Activated naive CD4-positive, alpha-beta T cell treated with anti-CD3 and anti-CD28 coated beads, Interleukin-2, amount 50 U/mL, for 16 hours (primary cell): ENCODE measurements around the gene IGLL5.
"Not testable (repeated sequence)": the region's sequence is repeated elsewhere in the genome, so short reads cannot be mapped to it uniquely, and the experiment has no call there.

Experiments
- DNase-seq: peaks from one replicate; pipeline ENCODE4 v3.0.0-alpha.2; 2020

The IGLL5 gene

DNA sequence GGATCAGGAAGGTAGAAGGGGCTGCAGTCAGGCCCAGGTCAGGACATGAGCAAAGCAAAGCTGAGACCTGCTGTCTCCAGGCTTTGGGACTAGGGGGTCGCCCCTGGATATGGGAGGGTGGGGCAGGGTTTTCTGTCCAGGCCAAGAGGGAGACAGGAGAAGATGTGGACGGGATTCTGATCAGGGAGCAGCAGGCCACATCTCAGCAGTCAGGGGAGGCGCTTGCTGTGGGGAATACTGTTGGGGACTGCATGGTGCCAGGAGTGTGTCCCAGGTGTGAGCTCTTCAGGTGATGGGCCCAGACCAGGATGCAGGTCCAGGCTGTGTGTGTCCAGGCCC lies 29.3 kb downstream of the IGLL5 start:
- no peak for DNase-seq

DNA sequence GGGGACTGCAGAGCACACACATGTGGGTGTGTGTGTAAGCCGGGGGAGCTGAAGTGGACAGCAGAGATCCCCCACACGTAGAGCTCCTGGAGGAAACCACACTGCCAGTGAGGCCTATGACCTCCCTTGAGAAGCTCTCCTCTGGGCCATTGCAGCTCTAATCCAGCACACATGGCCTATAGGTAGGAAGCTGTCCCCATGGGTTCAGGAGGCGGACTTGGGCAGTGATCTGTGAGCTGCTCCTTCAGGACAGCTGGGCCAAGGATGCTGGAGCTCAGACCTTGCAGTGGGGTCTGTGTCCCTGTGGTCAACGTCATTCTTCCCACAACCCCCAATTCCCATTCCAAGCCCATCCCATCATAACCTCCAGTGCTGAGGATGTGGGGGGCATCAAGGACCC lies 29.8 kb downstream of the IGLL5 start:
- no peak for DNase-seq

DNA sequence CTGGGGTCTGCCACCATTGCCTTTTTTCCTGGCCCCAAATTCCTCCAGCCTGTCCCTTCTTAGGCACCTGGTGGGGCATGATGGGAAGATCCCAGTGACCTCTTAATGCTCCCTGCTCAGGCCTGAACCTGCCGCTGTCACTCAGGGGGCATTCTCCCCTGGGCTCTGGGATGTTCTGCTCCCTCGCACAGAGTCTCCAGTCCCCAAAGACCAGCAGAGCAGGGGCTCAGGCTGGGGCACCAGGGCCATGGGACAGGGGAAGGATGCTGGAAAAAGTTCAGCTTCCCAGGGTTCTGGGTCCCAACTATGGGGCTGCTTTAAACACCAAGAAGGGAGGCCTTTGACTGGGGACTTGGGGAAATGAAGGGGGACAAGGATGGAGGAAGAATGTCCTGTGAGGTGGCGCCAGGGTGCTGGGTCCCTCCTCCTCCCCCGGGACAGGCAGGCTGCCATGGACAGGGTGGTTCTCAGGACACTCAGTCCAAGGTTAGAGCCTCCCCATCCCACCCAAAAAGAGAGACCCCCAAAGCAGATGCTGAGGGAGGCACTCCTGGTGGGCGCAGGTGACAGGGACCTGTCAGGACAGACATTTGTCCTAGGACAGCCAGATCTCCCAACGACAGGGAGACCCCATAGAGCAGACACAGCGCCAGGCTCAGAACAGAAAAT lies 30.8 kb downstream of the IGLL5 start:
- no peak for DNase-seq

DNA sequence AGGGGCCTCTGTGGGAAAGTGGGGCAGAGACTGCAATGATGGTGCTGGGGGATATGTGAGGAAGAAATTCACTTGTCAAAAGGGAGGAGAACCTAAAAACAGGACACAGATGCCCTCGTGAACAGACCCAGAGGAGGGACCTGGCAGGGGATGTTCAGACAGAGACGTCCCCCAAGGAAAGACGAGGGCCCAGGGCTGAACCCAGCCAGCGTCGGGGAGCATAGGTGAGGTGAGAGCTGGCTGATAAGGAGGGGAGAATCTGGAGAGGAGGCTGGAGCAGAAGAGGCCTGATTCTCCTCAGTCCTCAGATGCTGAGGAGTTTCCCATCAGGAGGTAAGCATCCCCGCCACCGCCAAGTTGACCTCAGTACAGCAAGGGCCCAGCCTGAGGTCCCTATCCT lies 31.4 kb downstream of the IGLL5 start:
- DNase-seq = no peak

DNA sequence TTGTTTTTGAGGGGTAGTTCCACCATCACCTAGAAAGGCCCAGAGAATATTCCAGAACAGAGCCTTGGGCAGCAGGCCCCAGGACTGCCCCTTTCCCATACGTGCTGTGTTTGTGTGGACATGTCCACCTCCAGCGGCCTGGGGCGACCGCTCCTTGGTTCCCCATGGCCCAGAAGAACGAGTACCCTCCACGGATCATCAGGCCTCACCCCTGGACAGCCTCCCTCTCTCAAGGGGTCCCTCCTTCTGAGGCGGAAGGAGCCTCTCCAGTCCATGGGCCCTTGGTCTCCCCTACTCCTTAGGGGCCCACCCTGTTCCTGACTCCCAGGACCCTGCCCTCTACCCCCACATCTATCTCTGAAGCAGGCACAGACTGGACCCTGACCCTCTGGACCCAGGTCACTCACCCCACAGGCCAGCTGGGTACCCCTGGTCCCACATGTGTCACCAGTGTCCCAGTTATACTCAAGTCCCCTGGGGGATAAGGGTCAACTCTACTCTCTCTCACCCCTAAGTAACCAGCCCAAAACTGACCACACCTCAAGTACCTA lies 32.6 kb downstream of the IGLL5 start:
- DNase-seq = no peak

DNA sequence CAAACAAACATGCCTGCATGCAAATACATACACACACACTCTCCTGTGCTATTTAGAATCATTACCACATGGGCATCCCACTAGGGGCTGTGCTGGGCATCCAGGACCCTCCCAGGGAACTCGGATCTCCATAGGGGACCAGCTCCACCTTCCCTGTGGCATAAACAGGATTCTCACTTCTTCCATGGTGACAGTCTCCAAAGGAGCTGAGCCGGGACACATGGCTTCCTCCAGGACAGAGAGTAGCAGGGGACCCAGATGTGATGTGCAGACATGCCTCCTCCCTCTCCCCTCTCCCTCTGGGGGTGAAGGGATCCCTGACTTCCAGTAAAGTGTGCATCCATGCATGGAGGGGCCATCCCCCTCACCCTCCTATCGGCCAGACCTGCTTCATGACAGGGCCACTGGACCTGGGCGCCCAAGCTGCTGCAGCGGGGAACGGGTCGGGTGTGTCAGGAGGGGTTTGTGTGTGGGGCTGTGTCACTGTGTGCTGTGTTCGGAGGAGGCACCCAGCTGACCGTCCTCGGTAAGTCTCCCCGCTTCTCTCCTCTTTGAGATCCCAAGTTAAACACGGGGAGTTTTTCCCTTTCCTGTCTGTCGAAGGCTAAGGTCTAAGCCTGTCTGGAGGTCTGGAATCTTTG lies 33.4 kb downstream of the IGLL5 start:
- no peak for DNase-seq

DNA sequence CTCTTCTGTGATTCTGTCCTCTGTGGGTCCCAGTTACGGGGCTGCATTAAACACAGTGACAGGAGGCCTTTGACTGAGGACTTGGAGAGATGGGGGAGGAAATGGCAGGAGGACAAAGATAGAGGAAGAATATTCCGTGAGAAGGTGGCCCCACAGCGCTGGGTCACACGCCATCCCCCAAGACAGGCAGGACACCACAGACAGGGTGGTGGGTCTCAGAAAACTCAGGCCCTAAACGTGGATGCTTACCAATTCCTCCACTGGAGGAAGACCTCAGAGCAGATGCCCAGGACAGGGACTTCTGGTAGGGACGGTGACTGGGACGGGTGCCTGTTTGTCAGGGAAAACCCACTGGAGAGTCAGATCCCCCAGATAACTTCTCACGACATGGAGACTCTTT lies 34.0 kb downstream of the IGLL5 start:
- no peak for DNase-seq

DNA sequence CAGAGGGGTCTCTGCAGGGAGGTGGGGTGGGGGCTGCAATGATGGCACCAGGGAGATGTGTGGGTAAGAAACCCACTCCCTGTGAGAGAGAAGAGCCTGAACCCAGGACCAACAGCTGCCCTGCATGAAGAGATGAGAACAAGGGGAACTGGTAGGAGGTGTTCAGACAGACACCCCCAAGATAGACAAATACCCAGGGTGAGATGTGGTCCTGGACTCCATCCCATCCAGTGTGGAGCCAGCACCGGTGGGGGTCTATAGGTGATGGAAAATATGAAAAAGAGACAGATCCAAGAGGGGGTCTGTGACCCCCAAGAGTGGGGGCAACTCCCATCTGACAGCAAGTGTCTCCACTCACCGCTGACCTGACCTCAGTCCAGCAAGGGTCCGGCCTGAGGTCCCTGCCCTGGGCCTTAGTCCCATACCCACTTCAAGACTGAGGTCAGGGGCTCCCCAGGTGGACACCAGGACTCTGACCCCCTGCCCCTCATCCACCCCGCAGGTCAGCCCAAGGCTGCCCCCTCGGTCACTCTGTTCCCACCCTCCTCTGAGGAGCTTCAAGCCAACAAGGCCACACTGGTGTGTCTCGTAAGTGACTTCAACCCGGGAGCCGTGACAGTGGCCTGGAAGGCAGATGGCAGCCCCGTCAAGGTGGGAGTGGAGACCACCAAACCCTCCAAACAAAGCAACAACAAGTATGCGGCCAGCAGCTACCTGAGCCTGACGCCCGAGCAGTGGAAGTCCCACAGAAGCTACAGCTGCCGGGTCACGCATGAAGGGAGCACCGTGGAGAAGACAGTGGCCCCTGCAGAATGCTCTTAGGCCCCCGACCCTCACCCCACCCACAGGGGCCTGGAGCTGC lies 34.7 kb downstream of the IGLL5 start:
- not testable (repeated sequence) for DNase-seq

DNA sequence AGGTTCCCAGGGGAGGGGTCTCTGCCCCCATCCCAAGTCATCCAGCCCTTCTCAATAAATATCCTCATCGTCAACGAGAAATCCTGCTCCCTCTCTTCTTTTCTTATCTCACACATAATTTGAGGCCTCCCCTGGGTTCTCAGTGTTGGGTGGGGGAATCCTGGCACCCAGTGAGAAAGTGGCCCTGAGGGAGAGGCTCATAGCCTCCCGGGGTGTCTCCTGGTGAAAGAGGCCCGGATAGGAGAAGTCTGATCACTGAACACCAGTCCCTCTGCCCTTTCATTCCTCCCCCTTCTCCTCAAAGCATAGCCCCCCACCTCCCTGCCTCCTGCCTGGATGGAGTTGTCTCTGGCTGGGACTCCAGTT lies 35.3 kb downstream of the IGLL5 start:
- no peak for DNase-seq

DNA sequence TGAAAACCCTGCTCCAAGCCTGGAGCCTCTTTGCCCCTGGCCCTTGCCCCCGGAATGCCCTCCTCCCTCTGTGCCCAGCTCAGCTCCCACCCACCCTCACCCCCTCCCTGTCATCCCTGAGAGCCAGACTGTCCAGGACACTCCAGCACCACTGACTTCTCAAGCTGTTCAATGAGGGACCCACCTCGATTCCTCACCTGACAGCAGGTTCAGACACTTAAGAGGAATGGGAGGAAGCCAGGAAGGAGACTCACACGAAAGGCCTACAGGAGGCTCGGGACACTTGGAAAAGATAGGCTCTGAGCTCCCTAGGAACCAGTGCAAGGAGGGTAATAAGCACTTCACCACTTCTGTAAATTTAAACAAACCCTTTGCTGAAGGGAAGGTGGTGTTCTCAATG lies 35.8 kb downstream of the IGLL5 start:
- no peak for DNase-seq

DNA sequence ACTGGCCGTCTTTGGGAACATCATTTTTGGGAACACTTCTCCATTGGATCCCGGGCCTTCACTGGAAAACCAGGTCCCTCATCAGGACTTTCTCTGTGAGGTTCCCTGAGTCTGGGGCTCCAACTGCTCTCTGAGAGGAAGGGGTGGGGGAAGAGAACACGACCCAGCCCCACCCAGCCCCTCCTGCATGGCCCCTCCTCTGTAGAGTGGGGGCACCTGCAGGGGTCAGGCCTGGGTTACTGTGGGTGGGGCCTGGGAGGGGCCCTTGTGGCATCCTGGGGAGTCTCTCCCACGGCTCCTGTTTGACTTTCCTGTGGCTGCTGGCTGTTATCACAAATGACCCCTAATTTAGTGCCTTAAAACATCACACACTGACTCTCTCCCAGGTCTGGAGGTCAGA lies 36.3 kb downstream of the IGLL5 start:
- DNase-seq = no peak

DNA sequence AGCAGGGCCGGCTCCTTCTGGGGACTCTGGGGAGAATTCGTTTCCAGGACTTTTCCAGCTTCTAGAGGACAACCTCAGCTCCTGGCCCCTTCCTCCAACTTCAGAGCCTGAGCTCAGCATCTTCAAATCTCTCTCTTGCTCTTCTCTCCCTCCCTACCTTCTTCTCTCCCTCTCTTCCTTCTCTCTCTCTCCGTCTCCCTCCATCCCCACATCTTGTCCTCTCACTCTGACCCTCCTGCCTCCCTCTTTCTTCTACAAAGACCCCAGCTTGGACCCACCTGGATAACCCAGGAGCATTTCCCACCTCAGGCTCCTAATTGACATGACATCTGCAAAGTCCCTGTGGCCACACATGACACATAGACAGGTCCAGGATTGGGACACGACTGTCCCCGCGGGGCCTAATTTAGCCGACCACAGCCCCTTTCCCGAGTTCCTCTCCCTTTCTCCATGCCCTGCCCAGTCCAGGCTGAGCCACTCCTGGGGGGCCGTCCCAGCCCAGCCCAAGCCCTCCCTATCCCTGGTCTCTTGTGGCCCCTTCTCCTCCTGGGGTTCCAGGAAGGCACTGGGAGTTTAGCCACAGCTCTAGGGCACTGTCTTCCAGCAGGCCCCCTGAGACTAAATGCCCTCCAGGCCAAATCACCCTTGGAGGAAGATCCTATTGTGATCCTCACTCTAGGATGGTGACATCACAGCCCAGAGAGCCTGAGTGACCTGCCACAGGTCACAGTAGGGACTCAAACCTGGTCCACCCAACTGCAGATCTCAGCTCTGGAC lies 36.9 kb downstream of the IGLL5 start:
- no peak for DNase-seq

DNA sequence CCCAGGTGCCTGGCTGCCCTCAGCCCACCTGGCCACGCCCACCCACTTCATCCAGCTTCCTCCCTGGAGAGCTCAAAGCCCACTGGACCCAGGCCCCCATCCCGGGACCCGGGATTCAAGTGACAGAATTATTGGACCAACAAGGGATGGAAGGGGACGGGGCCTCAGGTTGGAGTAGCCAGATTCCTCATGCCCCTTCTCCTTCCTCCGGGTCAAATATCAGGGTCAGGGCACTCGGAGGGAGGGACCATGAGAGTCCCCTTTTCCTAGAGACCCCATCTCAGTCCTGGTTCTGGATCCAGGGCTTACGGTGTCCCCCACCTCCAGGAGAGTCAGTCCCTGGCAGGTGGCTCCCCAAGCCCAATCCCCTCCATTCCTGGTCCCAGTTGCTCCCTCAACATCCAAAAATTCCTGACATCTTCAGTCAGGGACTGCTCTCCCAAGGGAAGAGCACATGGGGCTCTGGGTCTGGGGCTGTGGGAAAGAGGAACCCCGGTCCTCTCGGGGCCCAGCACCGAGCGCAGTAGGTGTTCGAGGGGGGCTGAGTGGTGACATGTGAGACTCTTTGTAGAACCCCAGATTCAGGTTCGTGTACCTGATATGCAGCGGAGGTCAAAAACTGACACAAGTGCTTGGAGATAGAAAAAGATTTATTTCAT lies 37.7 kb downstream of the IGLL5 start:
- no peak for DNase-seq

DNA sequence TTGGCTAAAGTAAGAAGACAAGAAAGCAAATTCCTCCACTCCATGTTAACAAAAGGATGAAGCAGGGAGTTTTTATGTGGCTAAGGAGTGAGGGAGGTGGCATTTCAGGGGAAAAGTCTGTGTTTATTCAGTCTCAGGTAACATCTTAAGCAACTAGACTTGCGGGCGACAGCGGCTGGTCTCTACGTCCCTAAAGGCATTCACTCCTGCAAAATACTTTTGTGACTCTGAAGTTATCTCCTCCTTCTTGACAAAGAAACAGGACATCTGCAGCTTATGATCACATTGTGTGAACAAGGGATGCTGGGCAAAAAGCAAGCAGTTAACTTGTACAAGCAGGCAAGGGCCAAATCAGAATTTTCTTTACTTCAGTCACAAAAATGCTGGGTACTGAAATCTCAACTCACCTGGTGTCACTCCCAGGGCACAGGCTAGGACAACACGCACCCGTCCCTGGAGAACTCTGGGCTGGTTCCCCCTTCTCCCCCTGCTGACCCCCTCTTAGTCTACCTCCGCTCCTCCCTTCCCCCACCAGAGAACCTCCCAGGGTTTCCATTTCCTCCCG lies 38.3 kb downstream of the IGLL5 start:
- no peak for DNase-seq

DNA sequence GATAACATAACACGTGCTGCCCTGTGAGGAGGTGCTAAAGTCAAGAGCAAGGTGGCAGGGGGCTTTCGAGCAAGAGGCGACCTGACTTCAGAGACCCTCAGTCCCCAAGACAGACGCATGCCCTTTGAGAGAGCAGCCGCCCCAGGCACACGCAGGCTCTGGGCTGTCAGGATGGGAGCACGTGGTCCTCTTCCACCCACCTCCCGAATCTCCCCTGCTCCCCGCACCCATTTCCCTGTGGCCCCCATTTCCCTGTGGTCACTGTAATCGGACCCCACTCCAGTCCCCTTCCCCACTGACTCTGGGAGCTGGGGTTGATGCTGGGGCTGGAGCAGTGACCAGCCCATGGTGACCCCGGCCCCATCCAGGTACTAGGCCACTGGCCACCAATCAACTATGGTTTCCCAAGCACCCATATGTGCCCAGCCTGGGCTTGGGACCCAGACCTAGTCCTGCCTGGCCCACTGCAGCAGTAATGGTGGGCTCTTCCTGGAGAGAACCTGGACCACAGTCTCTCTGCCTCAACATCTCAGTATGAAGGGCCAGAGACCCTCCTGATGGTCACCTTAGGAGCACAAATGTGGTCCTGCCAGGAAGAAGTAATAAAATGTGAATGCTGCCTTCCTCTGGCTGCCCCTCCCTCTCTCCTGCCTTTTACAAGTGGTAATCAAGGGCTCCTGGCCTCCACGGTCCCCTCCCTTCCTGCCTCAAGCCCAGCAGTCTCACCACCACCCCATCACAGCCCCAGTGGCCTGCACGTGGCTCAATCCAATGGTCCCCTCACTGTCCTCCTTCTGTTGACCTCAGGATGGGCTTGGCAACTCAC lies 39.0 kb downstream of the IGLL5 start:
- no peak for DNase-seq

DNA sequence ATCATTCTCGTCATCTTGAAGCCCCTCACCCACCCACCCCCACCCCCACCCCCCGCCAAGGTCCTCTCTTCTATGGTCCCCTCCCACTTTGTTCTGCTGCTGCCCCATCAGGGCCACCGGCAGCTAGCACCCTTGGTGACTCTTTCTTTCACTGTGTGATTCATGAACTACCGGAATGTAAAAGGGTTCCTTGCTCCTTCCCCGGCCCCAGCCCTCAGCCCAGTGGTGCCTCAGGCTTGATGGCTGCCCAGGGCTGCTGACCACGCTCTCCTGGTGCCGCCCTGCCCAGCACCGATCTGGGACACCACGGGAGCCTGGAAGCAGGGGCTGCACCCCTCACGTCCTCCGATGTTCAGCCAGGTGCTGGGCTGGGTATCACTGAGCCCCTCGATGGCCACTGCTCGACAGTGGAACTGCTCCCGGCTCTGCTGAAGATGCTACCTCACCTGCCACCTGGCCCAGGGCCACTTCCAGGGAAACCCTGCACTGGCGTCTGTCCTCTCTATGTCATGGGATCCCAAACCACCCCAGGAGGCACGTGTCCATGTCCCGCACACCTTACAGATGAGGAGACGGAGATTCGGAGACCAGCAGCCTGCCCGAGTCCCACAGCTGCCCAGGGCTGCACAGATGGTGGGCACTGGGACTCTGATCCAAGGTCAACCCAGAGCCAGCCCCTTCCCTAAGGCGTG lies 39.7 kb downstream of the IGLL5 start:
- DNase-seq = no peak

DNA sequence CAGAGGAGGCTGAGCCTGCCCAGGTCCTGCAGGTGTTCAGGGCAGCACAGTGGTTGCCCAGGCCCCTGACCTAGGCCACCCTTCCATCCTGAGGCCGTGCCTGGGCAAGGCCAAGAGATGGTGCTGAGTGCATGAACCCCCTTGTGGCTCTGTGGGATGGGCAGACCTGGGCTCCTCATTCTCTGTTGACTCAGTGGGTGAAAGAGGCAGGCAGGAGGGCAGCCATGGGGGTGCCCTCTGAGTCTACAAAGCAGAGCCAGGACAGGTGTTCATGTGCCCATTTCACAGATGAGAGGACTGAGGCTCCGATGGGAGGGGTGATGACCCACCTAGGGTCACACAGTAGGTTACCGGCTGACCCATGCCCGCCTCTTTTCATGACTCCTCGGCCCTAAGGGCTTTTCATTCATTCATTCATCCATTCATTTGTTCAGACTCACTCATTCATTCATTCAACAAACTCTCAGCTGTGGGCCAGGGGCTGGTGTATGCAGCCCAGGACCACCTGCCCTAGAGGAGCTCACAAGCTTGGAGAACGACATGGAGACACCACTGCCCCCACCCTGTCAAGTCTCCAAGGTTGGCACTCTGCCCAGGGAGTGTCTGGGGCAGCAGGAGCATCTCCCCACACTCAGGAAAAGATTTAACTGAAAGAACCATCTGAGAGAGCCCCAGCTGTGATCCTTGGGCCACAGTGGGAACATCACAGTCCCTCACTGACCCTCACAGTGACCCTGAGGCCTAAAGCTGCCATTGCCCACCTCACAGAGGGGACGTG lies 40.5 kb downstream of the IGLL5 start:
- DNase-seq = no peak

DNA sequence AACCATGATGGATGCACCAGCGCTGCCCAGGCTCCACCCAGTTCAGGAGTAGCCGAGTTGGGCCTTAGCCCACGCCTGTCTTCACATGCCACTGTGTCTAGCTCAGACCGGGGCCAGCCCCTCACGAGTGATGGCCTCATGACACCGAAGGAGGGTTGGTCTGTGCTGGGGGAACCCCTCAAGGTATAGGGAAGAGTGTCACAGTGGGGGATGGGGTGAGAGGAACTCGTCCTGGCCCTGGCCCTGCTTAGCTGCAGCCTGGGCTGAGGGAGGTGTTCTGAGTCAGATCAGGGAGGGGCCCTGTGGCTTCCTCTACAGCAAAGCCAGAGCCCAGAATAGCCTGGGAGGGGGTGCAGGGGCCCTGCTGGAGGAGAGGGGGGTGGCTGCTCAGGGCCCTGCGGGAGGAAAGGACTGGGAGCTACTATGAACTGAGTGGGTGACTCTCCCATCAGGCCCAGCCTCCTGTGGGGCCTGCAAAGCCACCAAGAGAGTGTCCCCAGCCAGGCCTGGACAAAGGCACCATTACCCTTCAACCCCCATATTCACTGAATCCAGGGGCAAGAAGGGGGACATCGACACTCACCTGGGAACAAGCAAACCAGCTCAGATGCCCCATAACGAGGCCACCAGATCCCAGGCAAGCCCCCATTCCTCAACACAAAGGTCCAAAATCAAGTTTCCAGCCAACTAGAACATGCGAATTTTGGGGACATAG lies 41.2 kb downstream of the IGLL5 start:
- DNase-seq = no peak
